Stimulated activated CD4-positive, alpha-beta T cell treated with anti-CD3 and anti-CD28 coated beads, Interleukin-4, amount 100 ng/mL, for 4 hours (primary cell): ENCODE data around the gene NDUFB3.
"Not testable (repeated sequence)": the region's sequence is repeated elsewhere in the genome, so short reads cannot be mapped to it uniquely, and the experiment has no call there.

Experiments
- DNase-seq, 2 experiments: peaks; one replicate each; pipeline ENCODE4 v3.0.0-alpha.2; 2020

NDUFB3 gene

GRCh38 chr2:201071479-201072200 lies at the start of gene NDUFB3, which contains the start of gene HYCC2:
Gene NDUFB3 (plus strand): TSS chr2:201072001. CDS start chr2:201078883, 6,882 bp downstream.
Gene HYCC2 (minus strand): TSS chr2:201071671. CDS start chr2:201024009, 47,662 bp downstream.
- peak; percentile 81 to 91 for DNase-seq

GRCh38 chr2:201024518-201024917 lies 47.3 kb upstream of the NDUFB3 start:
- no peak for DNase-seq

DNA sequence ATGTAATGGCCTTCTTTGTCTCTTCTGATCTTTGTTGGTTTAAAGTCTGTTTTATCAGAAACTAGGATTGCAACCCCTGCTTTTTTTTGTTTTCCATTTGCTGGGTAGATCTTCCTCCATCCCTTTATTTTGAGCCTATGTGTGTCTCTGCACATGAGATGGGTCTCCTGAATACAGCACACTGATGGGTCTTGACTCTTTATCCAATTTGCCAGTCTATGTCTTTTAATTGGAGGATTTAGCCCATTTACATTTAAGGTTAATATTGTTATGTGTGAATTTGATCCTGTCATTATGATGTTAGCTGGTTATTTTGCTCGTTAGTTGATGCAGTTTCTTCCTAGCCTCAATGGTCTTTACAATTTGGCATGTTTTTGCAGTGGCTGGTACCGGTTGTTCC lies 37.4 kb upstream of the NDUFB3 start:
- not testable (repeated sequence) for DNase-seq

GRCh38 chr2:201038361-201038760 lies 33.4 kb upstream of the NDUFB3 start:
- DNase-seq = not testable (repeated sequence)

DNA sequence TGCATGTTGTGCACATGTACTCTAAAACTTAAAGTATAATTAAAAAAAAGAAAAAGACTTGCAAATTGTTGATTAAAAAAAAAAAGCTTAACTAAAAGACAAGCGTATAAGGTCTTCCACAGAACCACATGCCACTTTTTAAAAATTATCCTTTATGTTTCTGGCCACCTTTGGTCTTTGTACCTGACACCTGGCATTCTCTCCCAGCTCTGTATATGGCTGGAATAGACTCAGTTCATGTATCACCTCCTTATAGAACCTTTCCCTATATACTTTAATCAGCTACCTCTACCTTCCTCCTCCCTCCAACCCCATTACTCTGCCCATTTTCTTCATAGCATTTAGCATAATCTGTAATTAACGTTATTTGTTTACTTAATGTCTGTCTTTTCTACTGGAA lies 32.9 kb upstream of the NDUFB3 start:
- no peak for DNase-seq

- DNase-seq = no peak
Measured at GRCh38 chr2:201040867-201041628, 30.8 kb upstream of the NDUFB3 start.

GRCh38 chr2:201042451-201042850 lies 29.4 kb upstream of the NDUFB3 start:
- DNase-seq = not testable (repeated sequence)

DNA sequence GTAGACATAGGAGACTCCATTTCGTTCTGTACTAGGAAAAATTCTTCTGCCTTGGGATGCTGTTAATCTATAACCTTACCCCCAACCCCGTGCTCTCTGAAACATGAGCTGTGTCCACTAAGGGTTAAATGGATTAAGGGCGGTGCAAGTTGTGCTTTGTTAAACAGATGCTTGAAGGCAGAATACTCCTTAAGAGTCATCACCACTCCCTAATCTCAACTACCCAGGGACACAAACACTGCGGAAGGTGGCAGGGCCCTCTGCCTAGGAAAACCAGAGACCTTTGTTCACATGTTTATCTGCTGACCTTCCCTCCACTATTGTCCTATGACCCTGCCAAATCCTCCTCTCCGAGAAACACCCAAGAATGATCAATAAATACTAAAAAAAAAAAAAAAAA lies 28.8 kb upstream of the NDUFB3 start:
- not testable (repeated sequence) for DNase-seq

- DNase-seq = no peak
Measured at GRCh38 chr2:201046881-201047280, 24.9 kb upstream of the NDUFB3 start.

GRCh38 chr2:201049455-201049854 lies 22.3 kb upstream of the NDUFB3 start:
- no peak for DNase-seq

DNA sequence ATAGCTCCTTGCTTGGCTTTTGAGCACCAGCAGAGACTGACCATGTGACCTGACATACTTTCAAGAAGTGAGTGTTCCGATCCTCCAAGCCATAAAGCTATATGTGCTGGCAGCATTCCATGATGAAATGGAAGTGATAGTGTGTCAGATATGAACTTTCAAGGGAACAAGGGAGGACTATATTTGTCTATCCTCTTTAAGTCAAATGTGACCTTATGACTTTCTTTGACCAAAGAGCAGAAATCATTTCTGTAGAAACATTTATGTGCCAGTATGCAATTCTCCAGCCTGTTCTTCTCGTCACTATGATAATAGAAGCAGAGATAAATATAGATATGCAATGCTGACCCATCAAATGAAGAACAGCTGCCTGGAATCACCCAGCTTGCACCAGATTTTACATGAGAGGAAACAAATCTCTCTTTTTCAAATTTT lies 14.7 kb upstream of the NDUFB3 start:
- DNase-seq = no peak

DNA sequence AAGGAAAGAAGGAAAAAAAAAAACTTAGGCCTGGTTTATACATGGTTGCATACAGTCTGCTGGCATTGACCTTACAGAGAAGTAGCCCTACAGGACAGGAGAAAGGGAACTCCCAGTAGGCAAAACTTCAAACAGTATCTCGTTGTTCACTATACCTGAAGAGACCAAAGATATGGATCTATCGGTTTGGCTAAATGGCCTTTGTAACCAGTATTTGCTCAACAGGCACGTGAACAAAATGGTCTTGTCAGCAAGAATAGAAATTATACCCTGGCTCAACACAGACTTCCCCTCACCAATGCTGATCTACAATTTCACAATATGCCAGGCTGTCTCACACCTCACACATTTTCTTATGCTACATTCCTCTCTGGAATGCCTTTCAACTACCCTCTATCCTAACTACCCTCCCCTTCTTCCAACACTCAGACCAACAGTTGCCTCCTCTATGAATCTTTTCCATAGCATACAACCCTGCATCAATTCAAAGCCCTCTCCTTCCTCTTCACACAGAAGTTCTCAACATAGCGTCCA lies 14.0 kb upstream of the NDUFB3 start:
- DNase-seq = no peak

- DNase-seq = no peak
Measured at GRCh38 chr2:201058914-201059313, 12.9 kb upstream of the NDUFB3 start.

DNA sequence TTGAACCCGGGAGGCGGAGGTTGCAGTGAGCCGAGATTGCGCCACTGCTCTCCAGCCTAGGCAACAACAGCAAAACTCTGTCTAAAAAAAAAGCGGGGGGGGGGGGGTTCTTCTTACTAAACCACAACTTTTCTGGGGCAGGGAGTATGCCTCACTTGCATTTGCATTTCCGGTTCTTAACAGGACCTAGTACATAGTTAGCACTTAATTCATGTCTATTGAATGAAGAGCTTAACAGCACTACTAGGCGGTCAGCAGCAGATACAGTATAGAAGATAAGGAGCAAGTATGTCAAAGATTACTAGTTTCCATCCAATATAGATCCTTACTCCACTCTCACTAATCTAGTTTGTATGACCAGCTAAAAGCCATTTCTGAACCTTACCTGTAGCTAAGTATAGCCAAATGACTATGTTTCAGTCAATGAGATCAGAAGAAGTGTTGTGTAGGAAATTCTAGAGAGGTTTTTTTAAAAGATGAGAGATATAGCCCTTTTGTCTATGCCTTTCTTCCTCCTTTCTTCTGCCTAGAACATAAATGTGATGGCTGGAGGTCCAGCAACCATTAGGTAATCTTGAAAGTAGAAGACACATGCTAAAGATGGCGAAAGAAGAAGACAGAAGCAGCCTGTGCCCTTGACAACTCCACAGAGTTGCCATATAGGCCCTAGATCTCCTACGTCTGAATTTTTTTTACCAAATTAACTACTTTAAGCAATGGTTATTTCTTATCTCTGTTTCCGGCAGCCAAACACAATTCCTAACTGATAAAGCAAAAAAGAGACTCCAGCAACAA lies 11.6 kb upstream of the NDUFB3 start:
- no peak for DNase-seq

DNA sequence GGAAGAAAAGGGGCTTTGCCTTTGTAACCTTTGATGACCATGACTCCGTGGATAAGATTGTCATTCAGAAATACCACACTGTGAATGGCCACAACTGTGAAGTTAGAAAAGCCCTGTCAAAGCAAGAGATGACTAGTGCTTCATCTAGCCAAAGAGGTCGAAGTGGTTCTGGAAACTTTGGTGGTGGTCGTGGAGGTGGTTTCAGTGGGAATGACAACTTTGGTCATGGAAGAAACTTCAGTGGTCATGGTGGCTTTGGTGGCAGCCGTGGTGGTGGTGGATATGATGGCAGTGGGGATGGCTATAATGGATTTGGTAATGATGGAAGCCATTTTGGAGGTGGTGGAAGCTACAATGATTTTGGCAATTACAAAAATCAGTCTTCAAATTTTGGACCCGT lies 8.3 kb upstream of the NDUFB3 start:
- DNase-seq = not testable (repeated sequence)

GRCh38 chr2:201064797-201065329 lies 6.9 kb upstream of the NDUFB3 start:
- no peak for DNase-seq

DNA sequence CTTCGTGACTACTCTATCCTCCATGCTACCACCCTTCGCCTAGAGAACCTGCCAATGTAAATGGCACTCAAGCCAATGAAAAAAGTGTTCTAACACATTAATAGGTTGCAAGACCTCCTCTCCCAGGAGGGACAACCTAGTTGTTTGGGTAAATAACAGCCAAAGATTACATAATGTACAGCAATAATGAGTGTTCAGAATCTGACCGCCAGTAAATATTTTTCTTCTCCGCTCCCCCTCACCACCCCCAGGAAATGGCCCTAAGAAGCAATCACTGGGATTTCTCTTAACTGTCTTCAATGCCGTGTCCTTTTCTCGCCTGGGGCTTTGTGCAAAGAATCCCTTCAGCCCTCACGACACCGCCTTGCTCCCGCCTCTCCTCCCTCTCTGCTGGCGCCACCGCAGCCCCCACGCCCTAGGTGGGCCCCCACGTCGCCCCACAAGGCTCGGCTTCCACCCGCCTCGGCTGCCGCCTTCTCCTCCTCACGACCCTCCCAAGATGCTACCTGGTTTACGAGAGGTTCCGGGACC lies 788 bp upstream of the NDUFB3 start:
- DNase-seq = no peak

DNA sequence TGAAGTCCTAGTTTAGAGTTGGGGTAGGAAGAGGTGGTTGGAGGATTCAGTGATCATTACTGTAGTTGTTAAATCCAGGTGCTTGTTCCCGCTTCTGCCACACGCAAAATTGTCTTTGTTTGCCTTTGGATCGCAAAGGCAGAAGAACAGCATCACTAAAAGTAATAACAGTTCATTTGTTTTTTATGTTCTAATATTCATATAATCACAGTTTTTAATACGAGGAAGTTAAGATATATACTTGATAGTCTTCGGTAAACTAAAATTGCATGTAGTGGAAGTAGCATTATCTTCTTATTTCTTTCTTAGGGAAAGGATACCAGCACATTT lies 365 bp downstream of the NDUFB3 start:
- no peak for DNase-seq

- no peak for DNase-seq
Measured at GRCh38 chr2:201073071-201073470, 1.3 kb downstream of the NDUFB3 start.

GRCh38 chr2:201074996-201075395 lies 3.2 kb downstream of the NDUFB3 start:
- DNase-seq = no peak

- DNase-seq = no peak
Measured at GRCh38 chr2:201084863-201085262, 13.1 kb downstream of the NDUFB3 start.

DNA sequence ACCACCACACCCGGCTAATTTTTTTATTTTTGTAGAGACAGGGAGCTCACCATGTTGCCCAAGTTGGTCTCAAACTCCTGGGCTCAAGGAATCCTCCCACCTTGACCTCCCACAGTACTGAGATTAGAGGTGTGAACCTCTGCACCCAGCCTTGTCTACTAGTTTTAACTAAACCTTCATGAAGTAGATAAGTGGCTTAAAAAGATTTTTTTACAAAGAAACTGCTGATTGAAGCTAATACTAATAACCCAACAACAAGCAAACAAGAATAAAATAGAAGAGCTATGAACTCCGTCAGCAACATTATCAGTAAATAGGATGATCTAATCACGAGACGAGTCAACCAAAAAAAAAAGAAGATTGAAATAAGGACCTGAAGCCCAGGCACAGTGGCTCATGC lies 18.8 kb downstream of the NDUFB3 start:
- DNase-seq = no peak

DNA sequence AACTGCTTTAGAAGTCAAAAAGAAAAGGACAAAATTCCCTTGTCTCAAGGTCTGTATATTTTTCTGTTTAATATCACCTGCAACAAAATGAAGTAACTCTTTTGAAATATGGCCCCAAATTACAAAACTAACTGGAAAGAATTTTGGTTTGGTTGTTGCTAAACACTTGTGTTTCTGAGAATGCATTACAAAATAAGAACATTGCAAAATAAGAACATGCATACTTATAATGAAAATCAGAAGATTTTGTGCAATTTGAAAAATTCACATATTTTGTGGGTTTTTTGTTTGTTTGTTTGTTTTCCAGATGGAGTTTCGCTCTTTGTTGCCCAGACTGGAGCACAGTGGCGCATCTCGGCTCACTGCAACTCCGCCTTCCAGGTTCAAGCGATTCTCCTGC lies 21.8 kb downstream of the NDUFB3 start:
- DNase-seq = no peak
